ENCODE data around the gene CCL1. TPM values are rescaled to one million over a fixed set of nuclear protein-coding genes. Genes with fewer than 3 reads are reported as not detected.

The CCL1 gene
- total and polyA plus RNA-seq, 2 of the 4 experiments (the other 2 are of a cell fraction) = not detected

DNA sequence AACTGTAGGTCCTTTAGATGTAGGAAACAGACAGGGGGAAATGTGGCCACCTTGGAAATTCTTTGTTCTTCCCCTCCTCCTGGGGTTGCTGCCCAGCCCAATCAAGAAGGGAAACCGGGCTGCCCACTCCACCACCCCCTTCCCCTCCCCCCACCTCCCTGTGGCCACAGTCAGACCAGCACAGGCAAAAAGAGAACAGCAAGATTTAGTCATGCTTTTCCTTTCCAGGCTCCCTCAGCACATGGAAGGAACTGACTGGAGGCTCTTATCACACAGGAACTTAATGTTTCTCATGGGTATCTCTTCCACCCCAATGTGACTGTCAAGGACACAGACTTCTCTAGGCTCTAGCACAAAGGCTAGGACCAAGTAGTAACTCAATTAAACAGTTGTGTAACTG lies 3.0 kb upstream of the CCL1 start:
- Histone ChIP-seq H3K4me2 (ENCODE audit: low read depth, low read length) (no peak overlapping the region), H4K5ac (ENCODE audit: low read depth, low read length) (no peak overlapping the region), H3K27ac (ENCODE audit: insufficient read depth, low read length) (no peak overlapping the region), H2BK15ac (ENCODE audit: low read depth, low read length) (no peak overlapping the region), H4K8ac (ENCODE audit: low read depth in 2 of 2, low read length in 2 of 2) (no peak overlapping the region), H3K56ac (ENCODE audit: extremely low read depth, insufficient read depth, low read length) (no peak overlapping the region), H3K18ac (ENCODE audit: low read depth, low read length) (no peak overlapping the region), H3K14ac (replicated peaks; ENCODE audit: low read depth, low read length) (no peak overlapping the region), H4K91ac (ENCODE audit: insufficient read depth, low read depth, low read length) (no peak overlapping the region), H3K36me3 (ENCODE audit: control insufficient read depth, insufficient read depth, low read length) (no peaks in the 10 kb centered on the region), H2BK20ac (ENCODE audit: low read depth, low read length) (no peak overlapping the region), H2AFZ (replicated peaks; ENCODE audit: low read length, poor library complexity) (no peak overlapping the region), H3K4me3 (ENCODE audit: insufficient read depth, low read depth, low read length) (no peak overlapping the region), H3K23ac (ENCODE audit: low read depth, low read length) (no peak overlapping the region), H3K9me1 (ENCODE audit: insufficient read depth, low read length) (no peaks in the 10 kb centered on the region), H2BK120ac (ENCODE audit: low read depth, low read length) (no peak overlapping the region), H4K20me1 (ENCODE audit: insufficient read depth, low read length) (no peaks in the 10 kb centered on the region), H2AK9ac (replicated peaks; ENCODE audit: low read depth, low read length, poor library complexity) (no peak overlapping the region), H3K4me1 (ENCODE audit: control insufficient read depth, insufficient read depth, low read length) (no peaks in the 10 kb centered on the region), H2AK5ac (ENCODE audit: low read depth, low read length) (no peak overlapping the region), H3K4ac (ENCODE audit: low read depth, low read length) (no peak overlapping the region), H3K9ac (ENCODE audit: low read depth, low read length) (no peak overlapping the region), H3K27me3 (ENCODE audit: control insufficient read depth, insufficient read depth, low read length) (peaks cover 21% of the 10 kb centered on the region), H2BK5ac (ENCODE audit: low read depth, low read length, poor library complexity, severe bottlenecking) (no peak overlapping the region), H3K79me1 (ENCODE audit: low read depth in 1 of 2, low read length in 2 of 2) (no peaks in the 10 kb centered on the region), H3K9me3 (ENCODE audit: control insufficient read depth, insufficient read depth, low read length) (no peaks in the 10 kb centered on the region)
- dilution Hi-C loops (cut with HindIII; ENCODE audit: low sequenced_read_pairs, unreplicated experiment) (no loop called here), in situ Hi-C loops (cut with MboI; ENCODE audit: low sequenced_read_pairs) (loop anchor here (10.0 kb wide), 1 partner anchor 591 kb away; no protein-coding TSS in a partner anchor), intact Hi-C loops (cut with micrococcal nuclease) (no loop called here)
- no peak for ATAC-seq (ENCODE audit: low read depth)
- ChIA-PET CTCF (no interaction called here), POLR2A (ENCODE audit: unreplicated experiment) (no interaction called here)
- no peak for TF ChIP-seq NFE2L2 (IDR thresholded peaks at IDR 0.05; ENCODE audit: low read depth, low read length)
- TF ChIP-seq RCOR1 (IDR thresholded peaks at IDR 0.05; ENCODE audit: insufficient replicate concordance, low read length) = no peak
- TF ChIP-seq FOS (IDR thresholded peaks at IDR 0.05; ENCODE audit: low read depth, low read length) = no peak
- no peak for TF ChIP-seq RFX5 (IDR thresholded peaks at IDR 0.05; ENCODE audit: low read depth, low read length)
- TF ChIP-seq SMC3 (IDR thresholded peaks at IDR 0.05; ENCODE audit: low read depth, low read length) = no peak
- no peak for TF ChIP-seq MXI1 (IDR thresholded peaks at IDR 0.05; ENCODE audit: borderline replicate concordance, low read depth, low read length)
- no peak for TF ChIP-seq CEBPB (IDR thresholded peaks at IDR 0.05; ENCODE audit: low read depth, low read length)
- no peak for TF ChIP-seq RAD21 (IDR thresholded peaks at IDR 0.05; ENCODE audit: low read length)
- no peak for TF ChIP-seq BHLHE40 (IDR thresholded peaks at IDR 0.05; ENCODE audit: low read depth, low read length)
- no peak for TF ChIP-seq CTCF (conservative IDR thresholded peaks at IDR 0.05; ENCODE audit: low read depth, low read length)
- no peak for TF ChIP-seq USF2 (IDR thresholded peaks at IDR 0.05; ENCODE audit: low read depth, low read length)
- TF ChIP-seq CHD1 (IDR thresholded peaks at IDR 0.05; ENCODE audit: low read depth, low read length) = no peak
- TF ChIP-seq MAZ (IDR thresholded peaks at IDR 0.05; ENCODE audit: borderline replicate concordance, low read depth, low read length) = no peak
- no peak for TF ChIP-seq POLR2A (IDR thresholded peaks at IDR 0.05; ENCODE audit: low read depth, low read length)
- TF ChIP-seq, protein P1, sequence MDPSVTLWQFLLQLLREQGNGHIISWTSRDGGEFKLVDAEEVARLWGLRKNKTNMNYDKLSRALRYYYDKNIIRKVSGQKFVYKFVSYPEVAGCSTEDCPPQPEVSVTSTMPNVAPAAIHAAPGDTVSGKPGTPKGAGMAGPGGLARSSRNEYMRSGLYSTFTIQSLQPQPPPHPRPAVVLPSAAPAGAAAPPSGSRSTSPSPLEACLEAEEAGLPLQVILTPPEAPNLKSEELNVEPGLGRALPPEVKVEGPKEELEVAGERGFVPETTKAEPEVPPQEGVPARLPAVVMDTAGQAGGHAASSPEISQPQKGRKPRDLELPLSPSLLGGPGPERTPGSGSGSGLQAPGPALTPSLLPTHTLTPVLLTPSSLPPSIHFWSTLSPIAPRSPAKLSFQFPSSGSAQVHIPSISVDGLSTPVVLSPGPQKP (IDR thresholded peaks at IDR 0.05; ENCODE audit: borderline replicate concordance, low read depth, low read length) = no peak
- no peak for TF ChIP-seq MAFK (IDR thresholded peaks at IDR 0.05; ENCODE audit: low read depth, low read length)
- no CpG with 5 or more reads among the region's 1 CpG for WGBS, 2 experiments (ENCODE audit: extremely low coverage in 2 of 2, insufficient read length in 1 of 2)
- DNase-seq = no peak
- no TSS peak for BruUV-seq (replicated peaks)

Measured in IMR-90 (cell line).